ENCODE data around the gene RNMT.

DNA sequence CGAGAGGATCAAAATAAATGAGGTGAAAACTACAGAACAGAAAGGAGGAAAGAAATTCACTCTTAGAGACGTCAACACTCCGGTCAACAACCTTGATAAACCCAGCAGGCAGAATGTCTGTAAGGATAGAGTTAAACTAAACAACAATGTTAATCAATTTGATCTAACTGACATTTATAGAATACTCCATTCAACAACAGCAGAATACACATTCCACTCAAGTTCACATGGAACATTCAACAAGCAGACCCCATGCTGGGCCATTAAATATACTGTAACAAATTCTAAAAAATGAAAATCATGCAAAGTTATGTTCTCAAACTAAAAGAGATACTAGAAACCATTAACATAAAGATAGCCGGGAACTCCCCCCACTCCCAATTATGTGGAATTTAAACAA is 41.9 kb upstream of the RNMT start:
- TF ChIP-seq YY1 (IDR thresholded peaks at IDR 0.05; ENCODE audit: insufficient read depth, insufficient read length) = no peak
- TF ChIP-seq ZNF274 (IDR thresholded peaks at IDR 0.05; ENCODE audit: low read depth, low read length) = no peak
- TF ChIP-seq SUZ12 (IDR thresholded peaks at IDR 0.05; ENCODE audit: extremely low read depth, insufficient read depth, insufficient read length) = no peak

Data from NT2/D1 (cell line).